NCI-H446 treated with DMSO at 0.1 percent for 48 hours (cell line): ENCODE data around the gene IL17RB.

ENCODE experiments used
- DNase-seq: peaks from one replicate; lab custom pipeline; 2025; lab: John Stamatoyannopoulos, UW

IL17RB gene

DNA sequence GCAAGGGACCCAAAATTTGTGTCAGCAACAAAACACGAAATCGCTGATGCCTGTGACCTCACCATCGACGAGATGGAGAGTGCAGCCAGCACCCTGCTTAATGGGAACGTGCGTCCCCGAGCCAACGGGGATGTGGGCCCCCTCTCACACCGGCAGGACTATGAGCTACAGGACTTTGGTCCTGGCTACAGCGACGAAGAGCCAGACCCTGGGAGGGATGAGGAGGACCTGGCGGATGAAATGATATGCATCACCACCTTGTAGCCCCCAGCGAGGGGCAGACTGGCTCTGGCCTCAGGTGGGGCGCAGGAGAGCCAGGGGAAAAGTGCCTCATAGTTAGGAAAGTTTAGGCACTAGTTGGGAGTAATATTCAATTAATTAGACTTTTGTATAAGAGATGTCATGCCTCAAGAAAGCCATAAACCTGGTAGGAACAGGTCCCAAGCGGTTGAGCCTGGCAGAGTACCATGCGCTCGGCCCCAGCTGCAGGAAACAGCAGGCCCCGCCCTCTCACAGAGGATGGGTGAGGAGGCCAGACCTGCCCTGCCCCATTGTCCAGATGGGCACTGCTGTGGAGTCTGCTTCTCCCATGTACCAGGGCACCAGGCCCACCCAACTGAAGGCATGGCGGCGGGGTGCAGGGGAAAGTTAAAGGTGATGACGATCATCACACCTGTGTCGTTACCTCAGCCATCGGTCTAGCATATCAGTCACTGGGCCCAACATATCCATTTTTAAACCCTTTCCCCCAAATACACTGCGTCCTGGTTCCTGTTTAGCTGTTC, 35.0 kb upstream of the IL17RB start:
- DNase-seq = no peak

DNA sequence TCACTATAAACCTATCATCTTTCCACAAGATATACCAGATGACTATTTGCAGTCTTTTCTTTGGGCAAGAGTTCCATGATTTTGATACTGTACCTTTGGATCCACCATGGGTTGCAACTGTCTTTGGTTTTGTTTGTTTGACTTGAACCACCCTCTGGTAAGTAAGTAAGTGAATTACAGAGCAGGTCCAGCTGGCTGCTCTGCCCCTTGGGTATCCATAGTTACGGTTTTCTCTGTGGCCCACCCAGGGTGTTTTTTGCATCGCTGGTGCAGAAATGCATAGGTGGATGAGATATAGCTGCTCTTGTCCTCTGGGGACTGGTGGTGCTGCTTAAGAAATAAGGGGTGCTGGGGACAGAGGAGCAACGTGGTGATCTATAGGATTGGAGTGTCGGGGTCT, 33.9 kb upstream of the IL17RB start:
- no peak for DNase-seq

DNA sequence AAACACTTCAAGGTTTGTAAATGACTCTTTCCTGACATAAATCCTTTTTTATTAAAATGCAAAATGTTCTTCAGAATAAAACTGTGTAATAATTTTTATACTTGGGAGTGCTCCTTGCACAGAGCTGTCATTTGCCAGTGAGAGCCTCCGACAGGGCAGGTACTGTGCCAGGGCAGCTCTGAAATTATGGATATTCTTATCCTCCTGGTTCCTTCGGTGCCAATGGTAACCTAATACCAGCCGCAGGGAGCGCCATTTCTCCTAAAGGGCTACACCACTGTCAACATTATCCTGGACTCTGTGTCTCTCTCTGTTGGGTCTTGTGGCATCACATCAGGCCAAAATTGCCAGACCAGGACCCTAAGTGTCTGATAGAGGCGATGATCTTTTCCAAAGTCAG, 33.1 kb upstream of the IL17RB start:
- DNase-seq = no peak

DNA sequence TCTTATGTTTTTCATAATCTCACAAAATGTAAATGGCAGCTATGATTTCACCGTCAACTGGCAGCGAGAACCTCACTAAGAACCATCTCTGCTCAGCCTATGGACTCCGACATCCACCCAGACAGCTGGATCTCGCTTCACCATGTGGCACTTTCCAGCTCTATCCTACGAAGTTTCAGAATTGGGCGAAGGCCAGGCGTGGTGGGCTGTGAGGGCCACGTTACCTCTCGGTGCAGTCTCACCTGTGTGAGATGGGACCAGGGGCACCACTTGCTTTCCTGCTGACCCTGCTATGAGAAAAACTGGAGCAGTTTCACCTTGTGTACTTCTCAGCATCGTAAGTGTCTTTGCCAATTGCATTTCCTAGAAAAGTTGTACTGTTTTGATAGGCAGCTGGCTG, 32.5 kb upstream of the IL17RB start:
- no peak for DNase-seq

DNA sequence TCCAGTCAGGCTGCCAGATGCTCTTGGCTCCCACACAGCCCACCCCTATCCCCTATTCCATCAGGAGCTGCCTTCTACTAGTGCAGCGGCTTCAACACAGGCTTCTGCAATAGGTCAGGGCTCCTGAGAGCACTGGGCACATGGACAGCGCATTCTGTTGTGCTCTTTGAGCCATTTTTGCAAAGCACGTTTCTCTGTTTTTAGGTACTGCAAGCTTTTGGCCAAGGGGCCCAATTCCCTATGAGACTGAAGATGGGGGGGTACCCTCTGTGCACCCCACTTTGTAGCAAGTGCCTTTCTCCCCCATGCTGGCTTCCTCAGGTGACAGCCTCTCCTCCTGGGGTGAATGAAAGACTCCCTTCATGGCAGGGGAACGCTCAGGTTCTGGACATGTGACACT, 31.3 kb upstream of the IL17RB start:
- no peak for DNase-seq

DNA sequence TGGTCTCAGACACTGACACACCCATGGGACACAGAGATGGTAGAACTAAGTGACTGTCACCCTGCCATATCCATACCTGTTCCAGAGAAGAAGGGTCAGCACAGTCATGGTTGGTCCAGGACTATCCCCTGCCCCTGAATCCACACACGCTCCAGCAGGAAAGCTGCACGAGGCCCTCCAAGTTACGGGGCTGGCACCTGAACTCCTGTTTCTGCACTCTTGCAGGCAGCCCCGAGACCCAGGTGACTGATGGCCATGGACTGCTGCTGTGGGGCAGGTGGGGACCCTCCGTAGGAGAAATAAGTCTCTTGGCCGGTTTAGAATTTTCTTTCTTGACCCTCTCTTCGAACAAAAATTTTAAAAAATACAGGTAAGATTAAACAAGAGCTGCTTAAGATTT, 30.7 kb upstream of the IL17RB start:
- DNase-seq = no peak

DNA sequence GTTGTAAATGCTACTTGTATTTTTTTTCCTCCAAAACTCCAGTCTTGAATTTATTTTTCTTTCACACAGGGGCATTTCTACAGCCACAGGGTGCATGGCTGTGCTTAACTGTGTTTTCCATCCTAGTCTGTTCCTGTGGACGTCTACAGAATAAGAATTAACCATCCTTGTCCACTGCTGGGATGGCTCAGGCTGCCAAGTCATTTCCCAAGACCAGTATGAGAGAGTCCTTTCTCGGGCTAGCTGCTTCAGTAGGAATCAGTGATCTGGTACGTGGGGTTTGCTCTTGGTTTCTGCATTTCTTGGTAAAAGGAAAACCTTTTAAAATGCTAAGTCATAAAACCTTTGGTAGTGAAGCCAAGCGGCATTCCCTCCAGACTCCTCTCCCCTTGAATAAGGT, 29.9 kb upstream of the IL17RB start:
- no peak for DNase-seq

DNA sequence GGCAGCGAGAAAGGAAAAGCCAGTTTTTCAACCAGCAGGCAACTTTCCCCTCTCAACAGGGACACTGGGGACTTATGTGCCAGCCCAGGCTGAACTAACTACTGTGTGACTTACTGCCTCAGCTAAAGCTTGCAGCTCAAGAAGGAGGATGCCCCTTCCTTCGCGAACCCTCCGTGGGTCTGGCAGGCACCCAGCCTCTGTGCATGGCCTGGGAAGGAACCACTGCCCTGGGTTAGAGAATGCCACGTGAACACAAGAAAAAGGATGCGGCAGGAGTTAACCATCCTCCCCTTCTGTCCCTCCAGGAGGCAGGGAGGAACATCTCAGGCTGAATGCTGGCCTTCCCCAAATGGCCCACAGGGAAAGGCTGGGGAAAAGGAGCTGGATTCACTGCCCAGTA, 29.2 kb upstream of the IL17RB start:
- no peak for DNase-seq

DNA sequence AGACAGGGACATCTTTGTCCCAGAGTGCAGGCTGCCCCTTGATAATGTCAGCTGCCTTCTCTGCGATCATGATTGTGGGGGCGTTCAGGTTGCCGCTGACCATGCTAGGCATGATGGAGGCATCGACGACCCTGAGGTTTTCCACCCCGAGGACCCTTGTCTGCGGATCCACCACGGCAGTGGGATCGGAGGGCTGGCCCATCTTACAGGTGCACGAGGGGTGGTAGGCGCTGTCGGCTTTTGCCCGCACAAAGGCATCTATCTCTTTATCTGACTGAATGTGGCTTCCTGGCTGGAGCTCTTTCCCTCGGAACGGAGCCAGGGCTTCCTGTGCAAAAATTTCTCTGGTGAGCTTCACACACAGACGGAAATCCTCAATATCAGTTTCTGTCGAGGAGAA, 28.6 kb upstream of the IL17RB start:
- no peak for DNase-seq

DNA sequence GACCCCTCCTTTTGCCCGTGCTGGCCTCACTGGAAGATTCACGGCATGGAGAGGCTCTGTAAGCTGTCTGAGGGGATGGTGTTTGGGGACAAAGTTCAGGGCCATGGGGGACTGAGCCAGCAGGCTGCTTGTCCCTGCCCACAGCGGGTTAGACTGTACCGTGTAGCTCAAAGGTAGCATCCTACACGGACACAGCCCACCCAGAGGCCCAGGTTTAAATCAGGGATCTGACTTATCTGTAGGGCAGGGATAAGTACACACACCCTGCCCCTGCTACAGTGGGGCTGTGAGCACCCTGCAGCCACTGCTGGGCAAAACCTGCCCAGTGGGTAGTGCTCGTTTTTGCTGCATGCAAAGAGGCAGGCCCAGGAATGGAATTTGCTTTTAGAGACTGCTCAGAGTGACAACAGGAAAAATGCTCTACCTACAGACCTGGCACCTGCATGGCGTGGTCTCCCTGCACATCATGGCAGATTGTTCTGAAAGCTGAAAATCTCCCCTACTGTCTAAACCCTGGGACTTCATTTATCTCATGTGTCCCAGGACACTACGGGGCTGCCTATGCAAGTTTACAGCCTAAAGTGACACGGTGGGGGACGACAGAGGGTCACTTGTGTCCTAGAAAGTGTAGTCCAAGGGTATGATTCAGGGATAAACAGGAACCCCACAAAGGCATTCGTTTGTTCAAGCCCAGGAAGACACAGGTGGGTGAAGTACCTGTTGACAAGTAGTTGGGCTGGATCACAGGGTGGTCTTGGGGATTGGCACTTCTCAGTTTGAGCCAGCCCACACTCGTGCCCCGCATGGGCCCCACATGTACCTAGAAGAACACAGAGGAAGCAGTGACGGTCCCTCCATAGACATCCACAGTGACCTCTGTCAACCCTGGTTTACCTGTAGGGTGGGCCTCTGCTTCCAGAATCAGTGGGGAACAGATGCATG, 27.9 kb upstream of the IL17RB start:
- DNase-seq = no peak

DNA sequence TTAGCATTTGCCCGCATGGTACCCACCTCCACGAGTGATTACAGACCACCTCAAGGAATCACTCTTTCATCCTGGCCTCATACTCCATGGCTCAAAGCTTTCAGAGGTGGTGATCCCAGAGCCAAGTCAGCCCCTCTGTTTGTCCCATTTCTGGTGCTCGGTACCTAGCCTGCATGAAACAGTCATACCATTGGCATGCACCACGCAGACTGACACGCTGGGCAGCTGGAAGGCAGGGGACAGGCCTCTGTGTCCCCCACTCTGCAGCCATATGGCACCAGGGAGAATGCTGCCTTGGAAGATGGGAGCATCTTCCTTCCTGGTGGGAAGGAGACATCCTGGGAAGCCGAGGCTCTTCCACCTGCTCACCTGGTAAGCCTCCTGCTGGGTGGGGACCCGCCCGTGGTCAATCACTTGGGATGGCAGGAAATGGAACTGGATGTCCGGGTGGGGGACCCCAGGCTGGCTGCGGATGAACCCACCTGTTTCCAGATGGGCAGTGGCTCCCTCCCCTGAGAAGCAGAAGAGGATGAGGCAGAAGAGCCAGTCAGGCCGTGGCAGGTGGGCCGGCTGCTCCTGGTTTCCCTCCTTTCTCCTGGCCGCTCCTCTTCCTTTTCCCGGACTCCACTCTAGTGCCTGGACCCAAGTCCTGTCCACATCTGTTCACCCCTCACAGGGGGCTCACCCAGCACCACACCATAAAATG, 27.1 kb upstream of the IL17RB start:
- DNase-seq = no peak

DNA sequence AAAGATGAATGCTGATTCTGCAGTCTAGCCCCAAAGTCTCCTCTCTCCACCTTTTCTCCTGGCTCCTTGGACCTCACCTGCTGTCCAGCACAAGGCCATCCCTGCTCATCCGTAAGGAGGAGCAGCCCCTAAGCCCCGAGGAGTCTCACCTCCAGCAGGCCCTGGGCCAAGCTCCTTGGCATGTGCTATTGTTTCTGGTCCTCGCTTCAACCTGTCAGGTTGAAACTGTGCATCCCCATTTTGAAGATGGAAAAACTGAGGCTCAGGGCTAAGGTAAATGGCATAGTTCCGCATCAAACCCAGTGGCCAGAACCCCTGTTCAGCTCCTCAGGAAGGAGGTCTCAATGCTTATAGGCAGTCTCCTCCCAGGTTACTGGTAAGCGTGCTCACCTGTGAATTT, 26.3 kb upstream of the IL17RB start:
- no peak for DNase-seq

DNA sequence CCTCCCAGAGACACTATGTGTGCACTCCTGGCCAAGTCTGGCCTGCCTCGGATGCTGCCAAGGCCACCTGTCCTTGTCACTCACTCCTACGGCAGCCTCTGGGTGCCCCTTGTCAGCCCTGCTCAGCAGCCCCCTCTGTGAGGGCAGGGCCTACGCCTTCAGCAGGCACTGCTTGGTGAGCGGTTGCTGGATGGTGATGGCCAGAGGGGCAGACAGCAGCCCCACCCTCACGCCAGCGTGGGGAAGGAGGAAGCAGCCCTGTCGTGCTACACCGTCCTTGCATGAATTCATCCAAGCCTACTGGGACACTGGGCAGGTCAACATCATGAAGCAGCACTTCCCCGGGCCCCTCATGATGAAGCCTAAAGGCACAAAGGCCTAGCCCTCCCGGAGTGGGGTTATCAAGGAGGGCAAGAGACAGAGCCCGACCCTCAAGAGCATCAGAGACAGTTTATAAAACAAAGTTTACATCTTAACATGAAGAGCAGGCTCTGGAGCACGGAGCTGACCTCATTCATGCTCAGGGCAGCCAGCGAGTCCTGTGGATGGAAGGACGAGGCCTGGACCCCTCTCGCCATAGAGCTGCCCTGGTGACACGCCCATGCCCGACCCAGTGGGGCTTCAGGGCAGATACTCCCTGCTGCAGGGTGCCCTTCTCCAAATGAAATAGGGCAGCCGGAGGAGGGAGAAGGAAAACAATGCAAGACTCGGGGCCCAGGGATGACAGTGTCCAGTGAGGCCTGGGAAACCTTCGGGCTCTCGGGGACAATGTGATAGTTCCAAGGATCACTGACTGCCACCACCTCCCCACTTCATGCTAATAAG, 25.4 kb upstream of the IL17RB start:
- DNase-seq = no peak

DNA sequence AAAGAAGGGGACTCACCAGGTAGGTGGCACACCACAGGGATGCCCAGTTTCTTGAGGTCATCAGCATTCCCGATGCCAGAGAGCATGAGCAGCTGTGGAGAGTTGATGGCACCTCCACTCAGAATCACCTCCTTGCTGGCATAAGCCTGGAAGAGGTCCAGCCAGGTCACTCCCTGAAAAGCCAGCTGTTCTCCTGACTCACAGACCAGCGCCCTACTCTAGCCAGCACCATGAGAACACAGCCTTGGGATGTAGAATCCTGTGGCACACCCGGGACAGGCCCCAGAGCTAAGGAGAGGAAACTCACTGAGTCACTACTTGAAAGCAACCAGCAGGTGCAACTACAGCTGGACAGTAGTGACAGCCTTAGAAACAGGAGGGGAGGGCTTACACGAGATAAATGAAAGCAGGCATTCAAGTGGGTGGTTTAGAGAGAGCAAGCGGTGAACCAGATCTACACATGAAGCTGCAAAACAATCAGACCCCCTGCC, 24.7 kb upstream of the IL17RB start:
- DNase-seq = no peak

DNA sequence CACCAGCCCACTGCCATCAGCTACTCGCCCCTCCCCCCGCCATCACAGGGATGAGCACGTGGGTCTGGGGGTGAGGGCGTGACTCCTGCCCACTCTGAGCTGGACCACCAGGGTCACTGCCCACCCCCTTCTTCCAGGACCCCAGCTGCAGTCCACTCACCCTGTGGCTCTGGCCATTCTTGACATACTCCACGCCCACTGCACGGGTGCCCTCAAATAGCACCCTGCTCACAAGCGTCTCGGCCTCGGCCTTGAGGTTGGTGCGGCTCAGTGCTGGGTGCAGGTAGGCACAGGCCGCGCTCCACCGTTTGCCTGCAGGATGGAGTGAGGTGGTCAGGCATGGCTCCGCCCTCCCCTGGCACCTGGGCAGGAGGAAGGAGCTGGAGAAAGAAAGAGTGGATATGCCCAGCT, 24.0 kb upstream of the IL17RB start:
- DNase-seq = no peak

DNA sequence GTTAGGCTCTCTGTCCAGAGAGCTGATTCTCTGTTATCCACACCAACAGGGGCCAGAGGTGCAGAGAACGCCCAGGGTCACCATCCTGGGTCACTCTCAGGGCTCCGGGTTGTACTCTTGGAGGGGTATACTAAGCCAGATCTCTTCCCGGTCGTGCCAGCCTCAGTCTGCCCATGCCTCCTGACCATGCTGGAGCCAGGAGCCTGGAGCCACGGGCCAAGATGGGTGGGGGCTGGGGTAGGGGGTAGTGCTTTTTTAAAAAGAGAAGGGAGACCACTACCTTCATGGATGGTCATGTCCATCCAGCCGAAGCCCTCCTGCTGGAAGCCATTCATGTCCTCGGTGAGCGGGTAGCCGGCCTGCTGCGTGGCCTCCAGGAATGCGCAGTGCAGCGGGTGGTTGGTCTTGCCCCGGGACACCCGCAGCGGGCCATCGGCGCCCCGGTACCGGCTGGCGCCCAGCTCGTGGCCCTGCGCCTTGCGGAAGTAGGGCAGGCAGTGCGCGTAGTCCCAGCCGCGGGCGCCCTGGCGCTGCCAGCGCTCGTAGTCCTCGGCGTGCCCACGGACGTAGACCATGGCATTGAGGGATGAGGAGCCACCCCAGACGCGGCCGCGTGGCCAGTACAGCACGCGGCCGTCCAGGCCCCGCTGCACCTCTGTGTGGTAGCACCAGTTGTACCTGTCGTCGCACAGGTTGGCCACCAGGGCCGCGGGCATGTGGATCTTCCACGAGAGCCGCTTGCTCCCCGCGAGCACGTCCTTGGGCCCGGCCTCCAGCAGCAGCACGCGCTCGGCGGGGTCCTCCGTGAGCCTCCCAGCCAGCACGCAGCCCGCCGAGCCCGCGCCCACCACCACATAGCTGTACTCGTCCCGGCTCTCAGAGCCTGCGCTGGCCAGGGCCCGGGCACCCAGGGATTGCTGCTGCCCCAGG, 23.1 kb upstream of the IL17RB start:
- no peak for DNase-seq

DNA sequence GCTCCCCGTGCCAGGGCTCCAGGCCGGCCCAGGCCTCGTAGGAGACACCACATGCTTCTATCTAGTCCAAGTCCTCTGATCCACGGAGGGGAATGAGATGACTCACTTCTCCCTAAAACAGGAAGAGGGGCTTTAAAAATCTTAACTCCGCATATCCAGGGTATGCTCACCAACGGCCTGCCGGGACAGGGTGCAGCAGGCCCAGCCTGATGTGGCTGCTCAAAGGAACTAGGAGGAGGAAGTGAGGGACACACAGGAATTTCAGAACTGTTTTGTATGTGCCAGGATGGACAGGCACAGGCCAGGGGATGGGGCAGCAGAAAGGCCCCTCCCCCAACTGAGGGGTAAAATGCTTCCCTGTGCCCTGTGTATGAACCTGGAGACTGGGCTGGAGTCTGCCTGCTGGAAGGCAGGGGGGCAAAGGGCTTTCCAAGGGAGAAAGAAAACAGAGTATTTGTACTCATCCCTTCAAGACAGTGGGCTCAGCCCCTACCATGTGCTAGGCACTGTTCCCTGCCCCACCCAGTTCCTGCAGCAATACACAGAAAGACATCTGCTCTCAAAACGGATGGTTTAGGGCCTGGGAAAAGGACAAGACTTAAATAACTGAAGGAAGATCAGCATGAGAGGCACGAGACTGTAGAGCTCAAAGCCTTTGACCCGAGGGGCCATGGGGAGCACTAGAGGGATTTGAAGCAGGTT, 22.3 kb upstream of the IL17RB start:
- DNase-seq = no peak

DNA sequence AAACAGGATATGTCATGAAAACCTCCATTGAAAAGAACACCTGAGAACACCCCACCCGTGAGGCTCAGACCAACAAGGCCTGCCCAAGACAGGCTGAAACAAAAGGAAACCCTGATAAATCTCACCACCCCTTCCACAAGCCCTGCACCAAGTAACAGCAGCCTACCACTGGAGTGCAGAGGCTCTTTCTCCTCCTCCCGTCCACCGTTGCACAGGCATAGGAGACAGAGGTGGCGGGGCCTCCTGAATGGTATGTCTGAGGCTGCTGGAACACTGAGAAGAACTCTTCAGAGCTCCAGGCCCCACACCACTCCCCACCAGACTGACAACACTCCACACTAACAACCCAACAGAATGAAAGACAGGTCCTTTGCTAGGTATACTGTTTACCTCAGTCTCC, 21.6 kb upstream of the IL17RB start:
- no peak for DNase-seq

DNA sequence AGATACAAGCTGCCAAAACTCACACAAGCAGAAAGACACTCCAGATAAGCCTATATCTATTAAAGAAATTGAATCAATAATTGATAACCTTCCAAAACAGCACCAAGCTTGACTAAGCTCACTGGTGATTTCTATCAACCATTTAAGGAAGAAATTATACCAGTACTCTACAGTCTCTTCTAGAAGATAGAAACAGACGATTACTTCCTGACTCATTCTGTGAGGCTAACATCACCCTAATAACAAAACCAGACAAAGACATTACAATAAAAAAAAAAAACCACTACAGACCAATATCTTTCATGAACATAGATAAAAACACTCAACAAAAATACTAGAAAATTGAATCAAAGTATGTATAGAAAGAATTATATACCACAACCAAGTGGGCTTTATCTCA, 20.3 kb upstream of the IL17RB start:
- DNase-seq = no peak

DNA sequence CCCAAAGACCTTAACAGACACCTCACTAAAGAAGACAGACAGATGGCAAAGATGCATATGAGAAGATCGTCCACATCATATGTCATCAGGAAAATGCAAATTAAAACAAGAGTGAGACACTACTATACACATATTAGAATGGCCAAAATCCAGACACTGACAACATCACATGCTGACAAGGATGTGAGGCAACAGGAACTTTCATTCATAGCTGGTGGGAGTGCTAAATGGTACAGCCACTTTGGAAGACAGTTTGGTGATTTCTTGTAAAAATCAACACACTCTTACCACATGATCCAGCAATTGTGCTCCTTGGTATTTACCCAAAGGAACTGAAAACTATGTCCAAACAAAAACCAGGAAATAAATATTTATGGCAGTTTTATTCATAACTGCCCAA, 17.8 kb upstream of the IL17RB start:
- no peak for DNase-seq
